Choroid plexus epithelial cell (primary cell): ENCODE data around the gene BRSK2.
A peak's percentile ranks its signal among the peaks of the same experiment; 100 is the strongest.

ENCODE experiments used
- DNase-seq: peaks from one replicate; pipeline ENCODE4 v3.0.0-alpha.2; 2010; ENCODE audit warnings: low read depth
- H3K4me3 ChIP-seq: 2 replicates; pipeline ENCODE4 v1.5.1; 2011; ENCODE audit warnings: low read depth, mild to moderate bottlenecking, control low read depth, low read length, moderate library complexity
- CTCF ChIP-seq: conservative IDR thresholded peaks from 2 replicates; pipeline ENCODE4 v1.5.1; 2011; ENCODE audit warnings: low read depth, mild to moderate bottlenecking, control low read depth, inconsistent platforms, low read length, moderate library complexity

The BRSK2 gene

GRCh38 chr11:1350086-1350725, 39.5 kb upstream of the BRSK2 start:
- no peak for DNase-seq
- no peak for TF ChIP-seq CTCF
- no peak overlapping the region for H3K4me3 ChIP-seq

- no peak for DNase-seq
- no peak overlapping the region for H3K4me3 ChIP-seq
- no peak for TF ChIP-seq CTCF
These were observed 38.3 kb upstream of the BRSK2 start for GRCh38 chr11:1351278-1351937.

GRCh38 chr11:1352696-1353382, 36.9 kb upstream of the BRSK2 start:
- TF ChIP-seq CTCF: no peak
- no peak for DNase-seq
- no peak overlapping the region for H3K4me3 ChIP-seq

GRCh38 chr11:1353383-1354124, 36.2 kb upstream of the BRSK2 start:
- no peak for TF ChIP-seq CTCF
- no peak for DNase-seq
- H3K4me3 ChIP-seq: no peak overlapping the region

GRCh38 chr11:1354125-1354938, 35.4 kb upstream of the BRSK2 start:
- no peak for TF ChIP-seq CTCF
- no peak overlapping the region for H3K4me3 ChIP-seq
- no peak for DNase-seq

GRCh38 chr11:1356007-1356435, 33.7 kb upstream of the BRSK2 start:
- DNase-seq: peak; percentile 2
- H3K4me3 ChIP-seq: no peak overlapping the region
- no peak for TF ChIP-seq CTCF
